ENCODE results near the gene PDLIM5. TPM values are rescaled to one million over a fixed set of nuclear protein-coding genes. Genes with fewer than 3 reads are reported as not detected.

PDLIM5 gene
- total RNA-seq, 5 donors from 2014 or later (not counting 1 experiment from before 2014, with no cell fraction given) = 27.1 to 32.0 (median 29.6) TPM

GRCh38 chr4:94461506-94461905 is 9.8 kb downstream of the PDLIM5 start:
- no peak overlapping the region for H3K27ac Mint-ChIP-seq
- POLR2A ChIA-PET = no interaction called here
- H3K36me3 Mint-ChIP-seq = peaks cover 10% of the 10 kb centered on the region
- H3K27ac ChIP-seq (ENCODE audit: low read length) = no peak overlapping the region
- peaks cover 0 to 2% of the 10 kb centered on the region in 2 donors for H3K36me3 ChIP-seq (ENCODE audit: control insufficient read depth in 2 of 2, extremely low read depth in 1 of 2, insufficient read depth in 1 of 2, low read length in 1 of 2)
- no peaks in the 10 kb centered on the region for H3K9me3 Mint-ChIP-seq
- CTCF ChIA-PET = no interaction called here
- DNase-seq (no peak), ATAC-seq (replicated peaks in 1 of 4) (no peak)
- H3K27me3 ChIP-seq (replicated peaks in 1 of 2; ENCODE audit: control insufficient read depth in 2 of 2, extremely low read depth in 1 of 2, insufficient read depth in 2 of 2, low read length in 1 of 2) = no peaks in the 10 kb centered on the region
- 92% methylated on average over 2 of the region's 2 CpGs for WGBS (ENCODE audit: insufficient coverage)
- no peaks in the 10 kb centered on the region for H3K9me3 ChIP-seq
- H3K4me3 Mint-ChIP-seq = no peak overlapping the region
- H3K4me1 ChIP-seq (ENCODE audit: control insufficient read depth in 1 of 2, extremely low read depth in 1 of 2, insufficient read depth in 2 of 2, low read length in 2 of 2) = no peaks in the 10 kb centered on the region
- H3K4me1 Mint-ChIP-seq = peaks cover 8 to 19% (median 13%) of the 10 kb centered on the region in 3 donors
- H3K4me3 ChIP-seq (ENCODE audit: control insufficient read depth in 1 of 2, extremely low read depth in 1 of 2, low read length in 1 of 2) = no peak overlapping the region
- no peaks in the 10 kb centered on the region for H3K27me3 Mint-ChIP-seq

GRCh38 chr4:94462572-94462971 is 10.8 kb downstream of the PDLIM5 start:
- Mint-ChIP-seq H3K9me3 (no peaks in the 10 kb centered on the region), H3K27ac (no peak overlapping the region), H3K36me3 (peaks cover 10% of the 10 kb centered on the region), H3K4me3 (no peak overlapping the region), H3K27me3 (no peaks in the 10 kb centered on the region), H3K4me1 (peaks cover 8 to 19% (median 10%) of the 10 kb centered on the region in 3 donors)
- Histone ChIP-seq H3K27me3 (replicated peaks in 1 of 2; ENCODE audit: control insufficient read depth in 2 of 2, extremely low read depth in 1 of 2, insufficient read depth in 2 of 2, low read length in 1 of 2) (no peaks in the 10 kb centered on the region), H3K4me1 (ENCODE audit: control insufficient read depth in 1 of 2, extremely low read depth in 1 of 2, insufficient read depth in 2 of 2, low read length in 2 of 2) (no peaks in the 10 kb centered on the region), H3K9me3 (no peaks in the 10 kb centered on the region), H3K4me3 (ENCODE audit: control insufficient read depth in 1 of 2, extremely low read depth in 1 of 2, low read length in 1 of 2) (no peak overlapping the region), H3K36me3 (ENCODE audit: control insufficient read depth in 2 of 2, extremely low read depth in 1 of 2, insufficient read depth in 1 of 2, low read length in 1 of 2) (peaks cover 0 to 2% of the 10 kb centered on the region in 2 donors), H3K27ac (ENCODE audit: low read length) (no peak overlapping the region)
- CTCF ChIA-PET = no interaction called here
- DNase-seq = no peak
- WGBS (ENCODE audit: insufficient coverage) = no CpG with 5 or more reads among the region's 1 CpG
- no peak for ATAC-seq (replicated peaks in 1 of 4)
- POLR2A ChIA-PET = no interaction called here

- DNase-seq (no peak), ATAC-seq (replicated peaks in 1 of 4) (no peak)
- Mint-ChIP-seq H3K27me3 (no peaks in the 10 kb centered on the region), H3K4me3 (no peak overlapping the region), H3K27ac (no peak overlapping the region), H3K9me3 (no peaks in the 10 kb centered on the region), H3K36me3 (peaks cover 7% of the 10 kb centered on the region), H3K4me1 (peaks cover 8 to 15% (median 14%) of the 10 kb centered on the region in 3 donors)
- Histone ChIP-seq H3K27ac (ENCODE audit: low read length) (no peak overlapping the region), H3K9me3 (no peaks in the 10 kb centered on the region), H3K4me1 (ENCODE audit: control insufficient read depth in 1 of 2, extremely low read depth in 1 of 2, insufficient read depth in 2 of 2, low read length in 2 of 2) (no peaks in the 10 kb centered on the region), H3K27me3 (replicated peaks in 1 of 2; ENCODE audit: control insufficient read depth in 2 of 2, extremely low read depth in 1 of 2, insufficient read depth in 2 of 2, low read length in 1 of 2) (no peaks in the 10 kb centered on the region), H3K36me3 (ENCODE audit: control insufficient read depth in 2 of 2, extremely low read depth in 1 of 2, insufficient read depth in 1 of 2, low read length in 1 of 2) (peaks cover 0 to 2% of the 10 kb centered on the region in 2 donors), H3K4me3 (ENCODE audit: control insufficient read depth in 1 of 2, extremely low read depth in 1 of 2, low read length in 1 of 2) (no peak overlapping the region)
- WGBS (ENCODE audit: insufficient coverage) = no CpG with 5 or more reads among the region's 1 CpG
- ChIA-PET POLR2A (interaction anchor here in 1 of 2 donors (0.6 kb wide), 1 partner anchor 159 kb away, joined by 3 read pairs; no protein-coding TSS in a partner anchor), CTCF (interaction anchor here in 1 of 2 donors (0.7 kb wide), 1 partner anchor 10 kb away, joined by 5 read pairs; no protein-coding TSS in a partner anchor)
These were observed 12.0 kb downstream of the PDLIM5 start for GRCh38 chr4:94463771-94464170.

GRCh38 chr4:94466371-94466770 is 14.6 kb downstream of the PDLIM5 start:
- Mint-ChIP-seq H3K4me1 (peaks cover 8 to 14% (median 13%) of the 10 kb centered on the region in 3 donors), H3K9me3 (peaks cover 3 to 8% (median 4%) of the 10 kb centered on the region in 3 donors), H3K27me3 (no peaks in the 10 kb centered on the region), H3K27ac (no peak overlapping the region), H3K4me3 (no peak overlapping the region), H3K36me3 (peaks cover 15% of the 10 kb centered on the region)
- Histone ChIP-seq H3K4me1 (ENCODE audit: control insufficient read depth in 1 of 2, extremely low read depth in 1 of 2, insufficient read depth in 2 of 2, low read length in 2 of 2) (no peaks in the 10 kb centered on the region), H3K27ac (ENCODE audit: low read length) (no peak overlapping the region), H3K9me3 (no peaks in the 10 kb centered on the region), H3K27me3 (replicated peaks in 1 of 2; ENCODE audit: control insufficient read depth in 2 of 2, extremely low read depth in 1 of 2, insufficient read depth in 2 of 2, low read length in 1 of 2) (no peaks in the 10 kb centered on the region), H3K4me3 (ENCODE audit: control insufficient read depth in 1 of 2, extremely low read depth in 1 of 2, low read length in 1 of 2) (no peak overlapping the region), H3K36me3 (ENCODE audit: control insufficient read depth in 2 of 2, extremely low read depth in 1 of 2, insufficient read depth in 1 of 2, low read length in 1 of 2) (no peaks in the 10 kb centered on the region)
- no peak for DNase-seq
- POLR2A ChIA-PET = no interaction called here
- CTCF ChIA-PET = no interaction called here
- ATAC-seq (replicated peaks in 1 of 4) = no peak

- H3K27ac ChIP-seq (ENCODE audit: low read length) = no peak overlapping the region
- CTCF ChIA-PET = interaction anchor here in 1 of 2 donors (0.7 kb wide), 1 partner anchor 37 kb away, joined by 9 read pairs; no protein-coding TSS in a partner anchor
- no peak overlapping the region for H3K4me3 ChIP-seq (ENCODE audit: control insufficient read depth in 1 of 2, extremely low read depth in 1 of 2, low read length in 1 of 2)
- DNase-seq (no peak), ATAC-seq (replicated peaks in 1 of 4) (no peak)
- WGBS (ENCODE audit: insufficient coverage) = no CpG with 5 or more reads among the region's 2 CpGs
- POLR2A ChIA-PET = no interaction called here
- Mint-ChIP-seq H3K27me3 (no peaks in the 10 kb centered on the region), H3K36me3 (peaks cover 15% of the 10 kb centered on the region), H3K4me1 (peaks cover 8 to 14% (median 13%) of the 10 kb centered on the region in 3 donors), H3K9me3 (peaks cover 3 to 8% (median 4%) of the 10 kb centered on the region in 3 donors), H3K27ac (no peak overlapping the region), H3K4me3 (no peak overlapping the region)
- no peaks in the 10 kb centered on the region for H3K9me3 ChIP-seq
- H3K27me3 ChIP-seq (replicated peaks in 1 of 2; ENCODE audit: control insufficient read depth in 2 of 2, extremely low read depth in 1 of 2, insufficient read depth in 2 of 2, low read length in 1 of 2) = no peaks in the 10 kb centered on the region
- H3K36me3 ChIP-seq (ENCODE audit: control insufficient read depth in 2 of 2, extremely low read depth in 1 of 2, insufficient read depth in 1 of 2, low read length in 1 of 2) = no peaks in the 10 kb centered on the region
- no peaks in the 10 kb centered on the region for H3K4me1 ChIP-seq (ENCODE audit: control insufficient read depth in 1 of 2, extremely low read depth in 1 of 2, insufficient read depth in 2 of 2, low read length in 2 of 2)
These were observed 15.2 kb downstream of the PDLIM5 start for GRCh38 chr4:94466923-94467322.

GRCh38 chr4:94468093-94468769 is 16.5 kb downstream of the PDLIM5 start:
- Histone ChIP-seq H3K4me3 (ENCODE audit: control insufficient read depth in 1 of 2, extremely low read depth in 1 of 2, low read length in 1 of 2) (no peak overlapping the region), H3K27me3 (replicated peaks in 1 of 2; ENCODE audit: control insufficient read depth in 2 of 2, extremely low read depth in 1 of 2, insufficient read depth in 2 of 2, low read length in 1 of 2) (no peaks in the 10 kb centered on the region), H3K27ac (ENCODE audit: low read length) (no peak overlapping the region), H3K36me3 (ENCODE audit: control insufficient read depth in 2 of 2, extremely low read depth in 1 of 2, insufficient read depth in 1 of 2, low read length in 1 of 2) (no peaks in the 10 kb centered on the region), H3K4me1 (ENCODE audit: control insufficient read depth in 1 of 2, extremely low read depth in 1 of 2, insufficient read depth in 2 of 2, low read length in 2 of 2) (no peaks in the 10 kb centered on the region), H3K9me3 (no peaks in the 10 kb centered on the region)
- Mint-ChIP-seq H3K4me3 (no peak overlapping the region), H3K9me3 (peaks cover 3 to 8% (median 4%) of the 10 kb centered on the region in 3 donors), H3K27ac (no peak overlapping the region), H3K4me1 (peaks cover 11 to 14% (median 13%) of the 10 kb centered on the region in 3 donors), H3K27me3 (no peaks in the 10 kb centered on the region), H3K36me3 (peaks cover 18% of the 10 kb centered on the region)
- 100% methylated on average over 1 of the region's 4 CpGs for WGBS (ENCODE audit: insufficient coverage)
- ChIA-PET CTCF (no interaction called here), POLR2A (interaction anchor here in 1 of 2 donors (0.6 kb wide), 1 partner anchor 61 kb away, joined by 3 read pairs; no protein-coding TSS in a partner anchor)
- ATAC-seq (replicated peaks in 1 of 4) (no peak), DNase-seq (no peak)
